Measurements from ENCODE around the gene FAM20C. TPM values are rescaled to one million over a fixed set of nuclear protein-coding genes. Genes with fewer than 3 reads are reported as not detected.

FAM20C gene
- total RNA-seq, 1 experiment from 2014 or later: 35.8 TPM

GRCh38 chr7:303425-303824, 111.1 kb downstream of the FAM20C start:
- no peak for TF ChIP-seq CTCF (conservative IDR thresholded peaks at IDR 0.05; ENCODE audit: low read depth, low read length)
- TF ChIP-seq EZH2 (IDR thresholded peaks at IDR 0.05; ENCODE audit: borderline replicate concordance, low read depth, low read length, poor library complexity, severe bottlenecking): no peak

GRCh38 chr7:303884-304573, 111.7 kb downstream of the FAM20C start:
- Histone ChIP-seq H3K27me3 (replicated peaks; ENCODE audit: insufficient read depth, low read depth, low read length, poor library complexity) (no peaks in the 10 kb centered on the region), H3K4me3 (ENCODE audit: low read depth, low read length, poor library complexity, severe bottlenecking) (no peak overlapping the region), H3K9me3 (ENCODE audit: low read depth, low read length, poor library complexity, severe bottlenecking) (peaks cover 3% of the 10 kb centered on the region), H3K4me1 (ENCODE audit: insufficient read depth, low read length, poor library complexity, severe bottlenecking) (no peaks in the 10 kb centered on the region), H3K27ac (ENCODE audit: low read depth, low read length, poor library complexity, severe bottlenecking) (no peak overlapping the region), H3K36me3 (ENCODE audit: insufficient read depth, low read length, poor library complexity, severe bottlenecking) (no peaks in the 10 kb centered on the region)
- intact Hi-C loops (cut with micrococcal nuclease; ENCODE audit: unreplicated experiment): no loop called here
- no peak for DNase-seq (ENCODE audit: low spot score)
- TF ChIP-seq EZH2 (IDR thresholded peaks at IDR 0.05; ENCODE audit: borderline replicate concordance, low read depth, low read length, poor library complexity, severe bottlenecking) (no peak), CTCF (conservative IDR thresholded peaks at IDR 0.05; ENCODE audit: low read depth, low read length) (no peak)
- BruUV-seq (replicated peaks): no TSS peak
- CTCF ChIA-PET: no interaction called here
- POLR2A ChIA-PET (ENCODE audit: low non-redundant PET): no interaction called here

More at GRCh38 chr7:303425-303824, 111.1 kb downstream of the FAM20C start:
- H3K27me3 ChIP-seq (replicated peaks; ENCODE audit: insufficient read depth, low read depth, low read length, poor library complexity): no peaks in the 10 kb centered on the region
- intact Hi-C loops (cut with micrococcal nuclease; ENCODE audit: unreplicated experiment): no loop called here
- no TSS peak for BruUV-seq (replicated peaks)
- H3K9me3 ChIP-seq (ENCODE audit: low read depth, low read length, poor library complexity, severe bottlenecking): peaks cover 3% of the 10 kb centered on the region
- ChIA-PET POLR2A (ENCODE audit: low non-redundant PET) (no interaction called here), CTCF (no interaction called here)
- H3K4me3 ChIP-seq (ENCODE audit: low read depth, low read length, poor library complexity, severe bottlenecking): no peak overlapping the region
- H3K4me1 ChIP-seq (ENCODE audit: insufficient read depth, low read length, poor library complexity, severe bottlenecking): no peaks in the 10 kb centered on the region
- H3K27ac ChIP-seq (ENCODE audit: low read depth, low read length, poor library complexity, severe bottlenecking): no peak overlapping the region
- H3K36me3 ChIP-seq (ENCODE audit: insufficient read depth, low read length, poor library complexity, severe bottlenecking): no peaks in the 10 kb centered on the region
- DNase-seq (ENCODE audit: low spot score): no peak

GRCh38 chr7:304574-305409, 112.4 kb downstream of the FAM20C start:
- Histone ChIP-seq H3K9me3 (ENCODE audit: low read depth, low read length, poor library complexity, severe bottlenecking) (peaks cover 3% of the 10 kb centered on the region), H3K4me1 (ENCODE audit: insufficient read depth, low read length, poor library complexity, severe bottlenecking) (no peaks in the 10 kb centered on the region), H3K4me3 (ENCODE audit: low read depth, low read length, poor library complexity, severe bottlenecking) (no peak overlapping the region), H3K27me3 (replicated peaks; ENCODE audit: insufficient read depth, low read depth, low read length, poor library complexity) (no peaks in the 10 kb centered on the region), H3K27ac (ENCODE audit: low read depth, low read length, poor library complexity, severe bottlenecking) (no peak overlapping the region), H3K36me3 (ENCODE audit: insufficient read depth, low read length, poor library complexity, severe bottlenecking) (no peaks in the 10 kb centered on the region)
- DNase-seq (ENCODE audit: low spot score): no peak
- BruUV-seq (replicated peaks): no TSS peak
- POLR2A ChIA-PET (ENCODE audit: low non-redundant PET): no interaction called here
- TF ChIP-seq EZH2 (IDR thresholded peaks at IDR 0.05; ENCODE audit: borderline replicate concordance, low read depth, low read length, poor library complexity, severe bottlenecking) (no peak), CTCF (conservative IDR thresholded peaks at IDR 0.05; ENCODE audit: low read depth, low read length) (no peak)
- CTCF ChIA-PET: no interaction called here
- intact Hi-C loops (cut with micrococcal nuclease; ENCODE audit: unreplicated experiment): no loop called here

Measured in A673 (cell line).